AG08395 (cell line): Measurements from ENCODE around the gene SIRPB1.
"Not testable (repeated sequence)": the region's sequence is repeated elsewhere in the genome, so short reads cannot be mapped to it uniquely, and the experiment has no call there.

Experiments used
- DNase-seq: peaks from one replicate; pipeline ENCODE4 v3.0.0; 2012; ENCODE audit warnings: mixed read lengths, low spot score

The SIRPB1 gene

GRCh38 chr20:1636621-1637020 is 16.8 kb upstream of the SIRPB1 start:
- DNase-seq: no peak

GRCh38 chr20:1635291-1635979 is 15.6 kb upstream of the SIRPB1 start:
- no peak for DNase-seq

- no peak for DNase-seq
These were observed 13.7 kb upstream of the SIRPB1 start for GRCh38 chr20:1633535-1633934.

GRCh38 chr20:1632178-1632577 is 12.4 kb upstream of the SIRPB1 start:
- DNase-seq: no peak

GRCh38 chr20:1631309-1632151 is 11.7 kb upstream of the SIRPB1 start:
- DNase-seq: peak; percentile 12

GRCh38 chr20:1630186-1630585 is 10.4 kb upstream of the SIRPB1 start:
- DNase-seq: no peak

GRCh38 chr20:1629321-1629720 is 9.5 kb upstream of the SIRPB1 start:
- DNase-seq: no peak

GRCh38 chr20:1628621-1629020 is 8.8 kb upstream of the SIRPB1 start:
- no peak for DNase-seq

GRCh38 chr20:1627200-1627550 is 7.4 kb upstream of the SIRPB1 start:
- no peak for DNase-seq

- peak; percentile 1 for DNase-seq
These were observed 6.9 kb upstream of the SIRPB1 start for GRCh38 chr20:1626528-1627199.

- DNase-seq: peak; percentile 0
These were observed 5.4 kb upstream of the SIRPB1 start for GRCh38 chr20:1625083-1625690.

GRCh38 chr20:1623501-1624205 is 3.8 kb upstream of the SIRPB1 start:
- no peak for DNase-seq

- no peak for DNase-seq
These were observed 2.6 kb upstream of the SIRPB1 start for GRCh38 chr20:1622450-1622849.

- DNase-seq: peak; percentile 0
These were observed 1.5 kb upstream of the SIRPB1 start for GRCh38 chr20:1621316-1621715.

GRCh38 chr20:1618954-1619540 is 762 bp downstream of the SIRPB1 start:
- DNase-seq: peak; percentile 0

- DNase-seq: peak; percentile 0
These were observed 1.3 kb downstream of the SIRPB1 start for GRCh38 chr20:1618479-1618878.

- DNase-seq: peak; percentile 0
These were observed 2.9 kb downstream of the SIRPB1 start for GRCh38 chr20:1616858-1617434.

GRCh38 chr20:1610404-1610803 is 9.4 kb downstream of the SIRPB1 start:
- DNase-seq: not testable (repeated sequence)

GRCh38 chr20:1608678-1609347 is 11.0 kb downstream of the SIRPB1 start:
- DNase-seq: not testable (repeated sequence)

GRCh38 chr20:1600736-1601135 is 19.1 kb downstream of the SIRPB1 start:
- DNase-seq: no peak

GRCh38 chr20:1595333-1595732 is 24.5 kb downstream of the SIRPB1 start:
- no peak for DNase-seq
